Large intestine (tissue), 3 donors: Measurements from ENCODE around the gene PHC1. TPM values are rescaled to one million over a fixed set of nuclear protein-coding genes. Genes with fewer than 3 reads are reported as not detected.
"Not testable (repeated sequence)": the region's sequence is repeated elsewhere in the genome, so short reads cannot be mapped to it uniquely, and the experiment has no call there.

Experiments
- DNase-seq, 2 donors: peaks; one replicate each; pipeline versions ENCODE4 v3.0.0 to v3.0.0-alpha.2; 2013
- H3K27ac ChIP-seq: one replicate; pipeline ENCODE4 v1.5.1; 2013; ENCODE audit warnings: low read length
- H3K27me3 ChIP-seq: 2 replicates; pipeline ENCODE4 v1.6.1; 2013; ENCODE audit warnings: low read length; ENCODE audit not compliant: control insufficient read depth, insufficient read depth
- H3K36me3 ChIP-seq: 2 replicates; pipeline ENCODE4 v1.6.1; 2013; ENCODE audit warnings: low read length; ENCODE audit not compliant: control insufficient read depth, insufficient read depth
- H3K4me1 ChIP-seq: one replicate; pipeline ENCODE4 v1.6.1; 2013; ENCODE audit warnings: low read length; ENCODE audit not compliant: control insufficient read depth, insufficient read depth
- H3K4me3 ChIP-seq: one replicate; pipeline ENCODE4 v1.5.1; 2013; ENCODE audit warnings: low read length
- H3K9me3 ChIP-seq: one replicate; pipeline ENCODE4 v1.6.1; 2013; ENCODE audit warnings: mild to moderate bottlenecking, low read depth, low read length, moderate library complexity; ENCODE audit not compliant: control insufficient read depth
- WGBS: methylation state at CpG from one replicate; pipeline ENCODE4 v1.1.5; 2013; ENCODE audit warnings: low lambda C conversion rate; ENCODE audit not compliant: insufficient coverage; 5-methylcytosine and 5-hydroxymethylcytosine counted together
- polyA plus RNA-seq: library from polyadenylated mRNA; unstranded; fragments of 120-200 nt; gene quantifications from one replicate; pipeline ENCODE4 v1.2.1, GENCODE V29; 2013

PHC1 gene
- polyA plus RNA-seq, 1 donor: 34.2 TPM

- not testable (repeated sequence) for H3K9me3 ChIP-seq, H3K27ac ChIP-seq, H3K27me3 ChIP-seq, DNase-seq, H3K4me1 ChIP-seq, H3K4me3 ChIP-seq
- no CpG with 5 or more reads among the region's 4 CpGs for WGBS
- H3K36me3 ChIP-seq: peaks cover 31% of the 10 kb centered on the region
These were observed 5.3 kb downstream of the PHC1 start for GRCh38 chr12:8919643-8920042.

GRCh38 chr12:8922544-8922943 is 8.2 kb downstream of the PHC1 start:
- H3K4me3 ChIP-seq: no peak overlapping the region
- no peaks in the 10 kb centered on the region for H3K27me3 ChIP-seq
- peaks cover 31% of the 10 kb centered on the region for H3K36me3 ChIP-seq
- H3K4me1 ChIP-seq: no peaks in the 10 kb centered on the region
- DNase-seq: no peak
- no peaks in the 10 kb centered on the region for H3K9me3 ChIP-seq
- H3K27ac ChIP-seq: no peak overlapping the region
- no CpG with 5 or more reads among the region's 5 CpGs for WGBS

GRCh38 chr12:8930655-8931323 is 16.5 kb downstream of the PHC1 start:
- 100% methylated on average over 1 of the region's 4 CpGs for WGBS
- not testable (repeated sequence) for H3K4me1 ChIP-seq, H3K27me3 ChIP-seq, H3K9me3 ChIP-seq, H3K27ac ChIP-seq, H3K4me3 ChIP-seq, DNase-seq
- peaks cover 15% of the 10 kb centered on the region for H3K36me3 ChIP-seq

- no CpG with 5 or more reads among the region's 3 CpGs for WGBS
- not testable (repeated sequence) for H3K9me3 ChIP-seq, H3K27me3 ChIP-seq, H3K4me3 ChIP-seq, H3K27ac ChIP-seq, H3K4me1 ChIP-seq, DNase-seq
- peaks cover 19% of the 10 kb centered on the region for H3K36me3 ChIP-seq
These were observed 18.2 kb downstream of the PHC1 start for GRCh38 chr12:8932464-8932863.

- H3K4me1 ChIP-seq, H3K27me3 ChIP-seq, H3K9me3 ChIP-seq, H3K27ac ChIP-seq, DNase-seq, H3K4me3 ChIP-seq: not testable (repeated sequence)
- WGBS: no CpG with 5 or more reads among the region's 4 CpGs
- peaks cover 24% of the 10 kb centered on the region for H3K36me3 ChIP-seq
These were observed 19.8 kb downstream of the PHC1 start for GRCh38 chr12:8934080-8934479.

GRCh38 chr12:8936735-8937134 is 22.4 kb downstream of the PHC1 start:
- DNase-seq: no peak
- Histone ChIP-seq H3K36me3 (peaks cover 29% of the 10 kb centered on the region), H3K4me3 (no peak overlapping the region), H3K27me3 (no peaks in the 10 kb centered on the region), H3K4me1 (no peaks in the 10 kb centered on the region), H3K9me3 (no peaks in the 10 kb centered on the region), H3K27ac (no peak overlapping the region)
- WGBS: no CpG with 5 or more reads among the region's 7 CpGs

- not testable (repeated sequence) for H3K27ac ChIP-seq, H3K9me3 ChIP-seq, DNase-seq, H3K27me3 ChIP-seq, H3K4me1 ChIP-seq, H3K4me3 ChIP-seq
- WGBS: no CpG with 5 or more reads among the region's 5 CpGs
- peaks cover 39% of the 10 kb centered on the region for H3K36me3 ChIP-seq
These were observed 23.6 kb downstream of the PHC1 start for GRCh38 chr12:8937842-8938442.

GRCh38 chr12:8941691-8942478 is 27.6 kb downstream of the PHC1 start:
- peaks cover 57% of the 10 kb centered on the region for H3K36me3 ChIP-seq
- no peaks in the 10 kb centered on the region for H3K4me1 ChIP-seq
- 100% methylated on average over 1 of the region's 5 CpGs for WGBS

GRCh38 chr12:8943565-8944186 is 29.4 kb downstream of the PHC1 start:
- Histone ChIP-seq H3K4me3 (no peak overlapping the region), H3K4me1 (peaks cover 4% of the 10 kb centered on the region), H3K27ac (no peak overlapping the region), H3K27me3 (no peaks in the 10 kb centered on the region), H3K9me3 (no peaks in the 10 kb centered on the region), H3K36me3 (peaks cover 52% of the 10 kb centered on the region)
- DNase-seq: no peak
- no CpG with 5 or more reads among the region's 10 CpGs for WGBS

More at GRCh38 chr12:8941691-8942478, 27.6 kb downstream of the PHC1 start:
- H3K4me3 ChIP-seq: no peak overlapping the region
- H3K27me3 ChIP-seq: no peaks in the 10 kb centered on the region
- H3K9me3 ChIP-seq: no peaks in the 10 kb centered on the region
- no peak overlapping the region for H3K27ac ChIP-seq
- no peak for DNase-seq

GRCh38 chr12:8946733-8947132 is 32.4 kb downstream of the PHC1 start:
- no peak overlapping the region for H3K27ac ChIP-seq

More at GRCh38 chr12:8946733-8947132, 32.4 kb downstream of the PHC1 start:
- 100% methylated on average over 1 of the region's 1 CpG for WGBS
- DNase-seq: no peak
- peaks cover 44% of the 10 kb centered on the region for H3K36me3 ChIP-seq
- no peak overlapping the region for H3K4me3 ChIP-seq
- peaks cover 4% of the 10 kb centered on the region for H3K4me1 ChIP-seq
- H3K9me3 ChIP-seq: no peaks in the 10 kb centered on the region
- H3K27me3 ChIP-seq: no peaks in the 10 kb centered on the region
